ENCODE measurements around the gene ALKAL2. TPM values are rescaled to one million over a fixed set of nuclear protein-coding genes. Genes with fewer than 3 reads are reported as not detected.

ALKAL2 gene
- total and polyA plus RNA-seq, 2 donors (not counting 3 experiments of a cell fraction or from before 2014, with no cell fraction given): not detected

GRCh38 chr2:263774-264492, 24.0 kb downstream of the ALKAL2 start, which contains the start of gene SH3YL1:
TSS of gene SH3YL1 (minus strand) at chr2:264032. CDS start at chr2:263984, 48 bp downstream.
- Histone ChIP-seq H3K27me3 (ENCODE audit: control insufficient read depth in 2 of 2, insufficient read depth in 2 of 2, low read length in 2 of 2) (no peaks in the 10 kb centered on the region), H3K9me3 (replicated peaks; ENCODE audit: control insufficient read depth, insufficient read depth, low read length) (no peaks in the 10 kb centered on the region), H3K9ac (replicated peaks; ENCODE audit: extremely low read depth, insufficient read depth, low read length) (peak within 1 kb of the TSS; percentile 78), H3K4me1 (ENCODE audit: control insufficient read depth, extremely low read depth, insufficient read depth, low read length) (peaks cover 17% of the 10 kb centered on the region), H4K20me1 (replicated peaks; ENCODE audit: control insufficient read depth, extremely low read depth, insufficient read depth, low read length) (peaks cover 2% of the 10 kb centered on the region), H3K4me2 (ENCODE audit: insufficient read depth, low read length) (peak within 1 kb of the TSS; percentile 92), H3K27ac (ENCODE audit: insufficient read depth, low read depth, low read length) (peak within 1 kb of the TSS; percentile 42), H3K36me3 (ENCODE audit: control insufficient read depth in 2 of 2, extremely low read depth in 1 of 2, insufficient read depth in 2 of 2, low read length in 2 of 2) (no peaks in the 10 kb centered on the region), H2AFZ (ENCODE audit: low read depth, low read length) (peak within 1 kb of the TSS; percentile 95), H3K9me1 (replicated peaks; ENCODE audit: control insufficient read depth, extremely low read depth, insufficient read depth, low read length) (no peaks in the 10 kb centered on the region), H3K4me3 (replicated peaks in 1 of 3; ENCODE audit: insufficient read depth in 1 of 3, low read depth in 1 of 3, low read length in 3 of 3) (peak within 1 kb of the TSS; percentile 75 to 90 (median 79)), H3K79me2 (ENCODE audit: control insufficient read depth, insufficient read depth, low read length) (peaks cover 39% of the 10 kb centered on the region)
- peak; percentile 7 for DNase-seq (ENCODE audit: low read depth, low spot score)
- intact Hi-C loops (cut with micrococcal nuclease) (loop anchor here (1.0 to 5.0 kb wide), 4 partner anchors 18 to 1363 kb away; partner anchors contain the start of gene TMEM18), dilution Hi-C loops (cut with MboI; ENCODE audit: extremely low pct_ligation_motif_present, low sequenced_read_pairs) (no loop called here)
- POLR2A ChIA-PET: no interaction called here
- TF ChIP-seq POLR2A (IDR thresholded peaks at IDR 0.05; ENCODE audit: low read depth, low read length): no peak
- TF ChIP-seq, protein P1, sequence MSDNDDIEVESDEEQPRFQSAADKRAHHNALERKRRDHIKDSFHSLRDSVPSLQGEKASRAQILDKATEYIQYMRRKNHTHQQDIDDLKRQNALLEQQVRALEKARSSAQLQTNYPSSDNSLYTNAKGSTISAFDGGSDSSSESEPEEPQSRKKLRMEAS (IDR thresholded peaks at IDR 0.05; ENCODE audit: insufficient read depth, insufficient read length): peak; percentile 22
- BruUV-seq (replicated peaks): no TSS peak
- CTCF ChIA-PET: interaction anchor here (0.9 kb wide), 1 partner anchor 1283 kb away, joined by 3 read pairs; no protein-coding TSS in a partner anchor
- no peak for FAIRE-seq

- peaks cover 32% of the 10 kb centered on the region for H3K79me2 ChIP-seq (ENCODE audit: control insufficient read depth, insufficient read depth, low read length)
- H3K4me3 ChIP-seq (replicated peaks in 1 of 3; ENCODE audit: insufficient read depth in 1 of 3, low read depth in 1 of 3, low read length in 3 of 3): peak overlapping the region in 2 of 3 experiments; percentile 61 to 79
- peak overlapping the region; percentile 95 for H2AFZ ChIP-seq (ENCODE audit: low read depth, low read length)
- peak overlapping the region; percentile 83 for H3K4me2 ChIP-seq (ENCODE audit: insufficient read depth, low read length)
- H3K36me3 ChIP-seq (ENCODE audit: control insufficient read depth in 2 of 2, extremely low read depth in 1 of 2, insufficient read depth in 2 of 2, low read length in 2 of 2): no peaks in the 10 kb centered on the region
- BruUV-seq (replicated peaks): no TSS peak
- no peak overlapping the region for H3K9ac ChIP-seq (replicated peaks; ENCODE audit: extremely low read depth, insufficient read depth, low read length)
- H3K27ac ChIP-seq (ENCODE audit: insufficient read depth, low read depth, low read length): no peak overlapping the region
- DNase-seq (ENCODE audit: low read depth, low spot score) (no peak), FAIRE-seq (no peak)
- ChIA-PET POLR2A (no interaction called here), CTCF (interaction anchor here (0.9 to 1.7 kb wide), 2 partner anchors 16 to 1283 kb away, joined by 3 to 8 read pairs; no protein-coding TSS in a partner anchor)
- intact Hi-C loops (cut with micrococcal nuclease) (loop anchor here (5.0 kb wide), 1 partner anchor 1364 kb away; no protein-coding TSS in a partner anchor), dilution Hi-C loops (cut with MboI; ENCODE audit: extremely low pct_ligation_motif_present, low sequenced_read_pairs) (no loop called here)
- TF ChIP-seq JUN (IDR thresholded peaks at IDR 0.05; ENCODE audit: borderline replicate concordance, insufficient read depth, insufficient read length, low read depth) (no peak), POLR2AphosphoS5 (IDR thresholded peaks at IDR 0.05; ENCODE audit: insufficient read depth, low read depth, low read length) (no peak)
- H3K27me3 ChIP-seq (ENCODE audit: control insufficient read depth in 2 of 2, insufficient read depth in 2 of 2, low read length in 2 of 2): no peaks in the 10 kb centered on the region
- H3K9me3 ChIP-seq (replicated peaks; ENCODE audit: control insufficient read depth, insufficient read depth, low read length): no peaks in the 10 kb centered on the region
- H4K20me1 ChIP-seq (replicated peaks; ENCODE audit: control insufficient read depth, extremely low read depth, insufficient read depth, low read length): peaks cover 2% of the 10 kb centered on the region
- no peaks in the 10 kb centered on the region for H3K9me1 ChIP-seq (replicated peaks; ENCODE audit: control insufficient read depth, extremely low read depth, insufficient read depth, low read length)
- H3K4me1 ChIP-seq (ENCODE audit: control insufficient read depth, extremely low read depth, insufficient read depth, low read length): peaks cover 17% of the 10 kb centered on the region
Observed at GRCh38 chr2:263022-263738, 24.7 kb downstream of the ALKAL2 start.
